GM21390 (cell line): ENCODE results near the gene NDUFB5.

Source experiments
- ATAC-seq: cut with Tn5 transposase; IDR thresholded peaks from one replicate; pipeline ENCODE4 v1.9.1; 2021; ENCODE audit not compliant: unreplicated experiment

Gene NDUFB5

DNA sequence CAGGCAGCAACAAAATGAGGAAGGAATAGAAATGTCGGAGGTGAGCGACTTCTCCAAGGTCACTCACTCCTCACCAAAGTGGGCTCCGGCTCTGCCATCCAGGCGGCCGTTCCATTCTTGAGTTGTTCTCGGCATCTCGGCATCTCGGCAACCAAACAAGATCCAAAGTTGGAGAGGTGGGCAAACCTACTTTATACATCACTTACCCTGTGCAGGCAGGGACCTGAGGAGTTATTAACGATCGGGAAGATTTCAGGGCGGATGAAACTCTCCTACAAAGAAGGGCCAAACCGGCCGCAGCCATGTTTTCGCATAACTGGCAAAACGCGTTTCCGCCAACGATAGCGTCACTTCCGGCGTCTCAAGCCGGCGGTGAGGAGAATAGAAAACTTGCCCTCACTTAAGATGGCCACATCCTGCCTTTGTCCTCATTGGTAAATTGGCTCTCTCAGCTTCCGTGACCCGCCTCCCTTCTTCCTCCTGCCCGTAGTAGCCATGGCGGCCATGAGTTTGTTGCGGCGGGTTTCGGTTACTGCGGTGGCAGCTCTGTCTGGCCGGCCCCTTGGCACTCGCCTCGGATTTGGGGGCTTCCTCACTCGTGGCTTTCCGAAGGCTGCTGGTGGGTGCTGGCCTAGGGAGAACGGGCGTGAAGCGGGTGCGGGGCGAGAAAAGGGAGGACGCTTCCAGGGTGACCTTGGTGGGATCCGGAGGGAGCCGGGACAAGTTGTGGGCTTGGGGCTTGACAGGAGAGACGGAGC is at the start of gene NDUFB5, which contains the start of gene MRPL47:
TSS of gene NDUFB5 (plus strand) at position 474 of the 758 bp plus-strand sequence. CDS start at position 496, 22 bp downstream.
TSS of gene MRPL47 (minus strand) at position 318 of the 758 bp plus-strand sequence. CDS start at position 304, 14 bp downstream.
- ATAC-seq, result peak; percentile 97

DNA sequence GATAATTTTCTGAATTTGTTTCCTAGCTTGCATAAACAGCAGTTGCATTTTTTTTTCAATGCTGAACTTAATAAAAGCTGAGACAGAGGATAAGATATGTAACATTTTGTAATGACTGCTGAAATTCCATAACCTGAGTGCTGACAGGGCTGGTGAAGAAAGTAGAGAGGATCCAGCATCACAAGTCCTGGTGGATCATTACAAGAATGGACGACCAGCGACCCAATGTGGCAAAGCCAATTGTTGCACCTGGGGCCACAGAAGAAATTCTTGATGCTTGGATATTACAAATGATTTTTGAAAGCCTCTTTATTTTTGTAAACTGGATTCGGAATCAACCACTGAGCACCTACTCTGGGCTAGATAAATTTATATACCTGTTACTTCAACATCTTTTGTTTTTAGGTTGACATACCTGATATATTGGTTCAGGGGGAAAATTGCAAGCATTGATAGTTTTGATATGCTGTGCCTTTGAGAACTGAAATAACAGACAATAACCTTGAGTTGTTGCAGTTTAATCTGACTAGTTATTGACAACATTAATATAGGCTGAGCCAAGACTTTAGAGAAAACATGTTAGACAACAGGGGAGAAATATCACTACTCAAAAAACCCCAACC is 45.7 kb upstream of the NDUFB5 start:
- no peak for ATAC-seq

DNA sequence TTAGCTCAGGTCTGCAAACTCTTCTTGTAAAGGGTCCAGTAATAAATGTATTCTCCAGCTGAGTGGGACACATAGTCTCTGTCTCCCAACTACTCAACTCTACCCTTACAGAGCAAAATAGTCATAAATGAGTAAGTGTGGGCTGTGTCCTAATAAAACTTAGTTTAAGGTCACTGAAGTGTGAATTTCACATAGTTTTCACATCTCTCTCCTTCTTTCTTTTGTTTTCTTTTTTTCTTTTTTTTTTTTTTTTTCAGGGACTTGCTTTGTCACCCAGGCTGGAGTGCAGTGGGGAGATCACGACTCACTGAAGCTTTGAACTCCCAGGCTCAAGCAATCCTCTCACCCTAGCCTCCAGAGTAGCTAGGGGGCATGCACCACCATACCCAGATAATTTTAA is 43.8 kb upstream of the NDUFB5 start:
- ATAC-seq, result no peak

GRCh38 chr3:179562591-179563270 is 41.9 kb upstream of the NDUFB5 start, which contains the start of gene ACTL6A:
ACTL6A (plus strand) TSS chr3:179562926; CDS start chr3:179563093, 167 bp downstream.
- peak; percentile 96 for ATAC-seq

DNA sequence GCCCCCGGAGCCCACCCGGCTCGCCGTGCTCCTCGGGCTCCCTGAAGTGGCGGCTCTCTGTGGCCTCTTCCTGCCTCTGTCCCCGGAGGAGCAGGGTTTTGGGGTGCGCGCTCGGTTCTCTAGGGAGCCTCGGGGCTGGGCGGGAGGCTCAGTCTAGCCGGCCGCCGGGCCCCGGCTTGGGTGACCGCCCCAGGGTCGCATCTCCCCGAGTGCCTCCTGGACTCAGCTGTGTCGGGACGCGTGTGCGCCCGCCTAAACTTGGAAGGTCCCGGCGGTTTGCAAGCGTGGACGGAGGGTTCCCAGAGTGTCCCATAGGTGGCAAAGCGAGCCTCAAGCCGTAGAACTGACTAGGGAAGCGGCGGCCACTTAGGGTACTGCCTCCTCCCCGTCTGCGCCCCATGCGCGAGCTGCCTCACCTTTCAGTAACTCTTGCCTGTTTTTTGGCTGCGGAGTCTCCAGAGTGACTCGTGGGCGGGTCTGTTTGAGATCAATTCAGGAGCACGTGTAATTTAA is 41.3 kb upstream of the NDUFB5 start:
- ATAC-seq, result peak; percentile 40

- no peak for ATAC-seq
Observed at GRCh38 chr3:179565496-179565895, 39.1 kb upstream of the NDUFB5 start.

DNA sequence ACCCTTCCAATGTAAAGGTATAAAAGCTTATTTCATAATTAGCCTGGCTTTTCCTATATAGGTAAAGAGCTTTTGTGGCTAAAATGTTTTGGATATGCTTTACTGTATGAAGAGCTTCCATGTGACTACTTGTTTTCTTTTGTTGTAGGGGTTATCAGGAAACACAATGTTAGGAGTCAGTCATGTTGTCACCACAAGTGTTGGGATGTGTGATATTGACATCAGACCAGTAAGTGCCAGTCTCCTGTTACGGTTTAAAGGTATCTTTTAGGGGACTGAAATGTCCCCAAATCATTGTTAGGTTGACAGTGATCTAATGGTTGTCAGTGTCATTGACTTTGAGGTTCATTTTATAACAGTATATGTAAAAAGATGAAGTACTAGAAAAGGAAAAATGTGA is 23.6 kb upstream of the NDUFB5 start:
- ATAC-seq, result no peak

- peak; percentile 53 for ATAC-seq
Observed at GRCh38 chr3:179589143-179589542, 15.5 kb upstream of the NDUFB5 start.

- no peak for ATAC-seq
Observed at GRCh38 chr3:179590669-179591068, 13.9 kb upstream of the NDUFB5 start.

- ATAC-seq, result no peak
Observed at GRCh38 chr3:179591313-179591712, 13.3 kb upstream of the NDUFB5 start.

- no peak for ATAC-seq
Observed at GRCh38 chr3:179599531-179599930, 5.1 kb upstream of the NDUFB5 start.

DNA sequence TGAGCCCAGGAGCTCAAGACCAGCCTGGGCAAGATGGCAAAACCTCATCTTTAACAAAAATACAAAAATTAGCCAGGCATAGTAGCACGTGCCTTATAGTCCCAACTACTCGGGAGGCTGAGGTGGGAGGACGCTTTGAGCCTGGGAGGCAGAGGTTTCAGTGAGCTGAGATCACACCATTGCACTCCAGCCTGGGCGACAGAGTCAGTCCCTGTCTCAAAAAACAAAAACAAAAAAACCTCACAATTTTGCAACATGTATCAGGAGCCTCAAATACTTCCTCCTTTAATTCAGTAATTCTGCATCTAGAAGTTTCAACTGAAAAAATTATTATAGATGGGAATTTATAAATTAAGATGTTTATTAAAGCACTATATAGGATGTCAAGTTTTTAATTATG is 1.3 kb upstream of the NDUFB5 start:
- no peak for ATAC-seq

GRCh38 chr3:179603831-179604230 is 763 bp upstream of the NDUFB5 start:
- ATAC-seq, result no peak

- no peak for ATAC-seq
Observed at GRCh38 chr3:179606534-179607085, 2.0 kb downstream of the NDUFB5 start.

DNA sequence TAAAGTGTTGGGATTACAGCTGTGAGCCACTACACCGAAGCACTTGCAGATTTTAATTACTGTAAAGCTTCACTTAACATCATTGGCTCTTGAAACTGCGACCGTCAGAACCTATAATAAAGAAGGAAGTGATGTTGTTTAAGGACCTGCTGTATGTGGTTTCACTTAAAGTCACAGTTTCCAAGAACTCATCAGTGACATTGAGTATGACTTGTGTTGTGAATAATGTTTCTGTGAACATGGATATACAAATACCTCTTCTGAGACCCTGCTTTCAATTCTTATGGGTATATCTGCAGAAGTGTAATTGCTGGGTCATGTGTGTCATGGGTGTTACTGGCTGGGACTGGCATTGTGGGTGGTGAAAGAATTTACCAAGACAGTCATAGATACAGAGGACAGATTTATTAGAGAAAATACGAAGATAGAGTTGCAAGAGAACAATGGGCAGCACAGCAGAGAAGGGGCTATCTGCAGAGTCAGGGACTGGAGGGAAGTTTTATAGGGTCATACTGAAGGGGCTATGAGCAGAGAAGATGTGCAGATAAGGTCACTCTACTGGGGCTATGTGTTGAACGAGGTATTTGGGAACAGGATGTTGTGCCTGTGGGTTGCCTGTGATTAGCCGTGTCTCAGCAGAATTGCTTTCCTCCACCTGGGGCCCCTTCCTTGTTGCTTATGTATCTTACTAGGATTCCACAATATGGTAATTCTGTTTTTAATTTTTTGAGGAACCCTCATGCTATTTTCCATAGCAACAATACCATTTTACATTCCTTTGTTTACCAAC is 4.5 kb downstream of the NDUFB5 start:
- peak; percentile 54 for ATAC-seq

DNA sequence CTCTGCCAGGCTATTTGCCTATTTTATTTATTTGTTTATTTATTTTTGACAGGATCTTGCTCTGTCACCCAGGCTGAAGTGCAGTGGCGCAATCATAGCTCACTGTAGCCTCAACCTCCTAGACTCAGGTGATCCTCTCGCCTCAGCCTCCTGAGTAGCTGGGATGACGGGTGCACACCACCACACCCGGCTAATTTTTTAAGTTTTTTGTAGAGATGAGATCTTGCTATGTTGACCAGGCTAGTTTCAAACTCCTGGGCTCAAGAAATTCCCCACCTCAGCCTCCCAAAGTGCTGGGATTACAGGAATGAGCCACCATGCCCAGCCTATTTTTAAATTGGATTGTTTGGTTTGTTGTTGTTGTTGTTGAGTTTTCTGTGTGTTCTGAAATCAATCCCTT is 5.5 kb downstream of the NDUFB5 start:
- ATAC-seq, result no peak

DNA sequence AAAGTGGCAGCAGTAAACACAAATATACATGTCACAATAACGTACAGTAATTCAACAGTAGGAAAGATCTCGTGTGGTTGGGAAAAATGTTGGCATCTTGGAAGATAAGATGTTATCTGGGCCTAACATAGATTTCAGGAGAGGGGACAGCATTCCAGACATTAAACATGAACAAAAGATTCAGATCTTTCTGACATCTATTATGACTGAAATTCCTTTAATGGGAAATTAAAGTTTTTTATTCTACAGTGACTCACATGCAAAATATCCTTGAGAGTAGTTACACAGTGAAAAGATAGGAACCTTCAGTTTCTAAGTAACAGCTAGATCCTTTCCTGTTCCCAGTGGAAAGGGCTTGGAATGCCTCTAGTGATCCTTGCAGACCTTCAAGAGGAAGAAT is 9.2 kb downstream of the NDUFB5 start:
- no peak for ATAC-seq

- ATAC-seq, result no peak
Observed at GRCh38 chr3:179615458-179616173, 11.0 kb downstream of the NDUFB5 start.

DNA sequence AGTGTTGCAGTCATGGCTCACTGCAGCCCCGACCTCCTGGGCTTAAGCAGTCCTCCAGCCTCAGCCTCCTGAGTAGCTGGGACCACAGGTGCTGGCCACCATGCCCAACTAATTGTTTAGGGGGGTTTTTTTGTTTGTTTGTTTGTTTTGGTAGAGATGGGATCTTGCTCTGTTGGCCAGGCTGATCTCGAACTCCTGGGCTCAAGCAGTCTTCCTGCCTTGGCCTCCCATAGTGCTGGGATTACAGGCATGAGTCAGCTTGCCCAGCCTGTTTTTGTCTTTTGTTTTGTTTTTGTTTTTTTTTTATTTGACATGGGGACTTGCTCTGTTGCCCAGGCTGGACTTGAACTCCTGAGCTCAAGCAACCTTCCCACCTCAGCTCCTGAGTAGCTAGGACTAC is 17.4 kb downstream of the NDUFB5 start:
- ATAC-seq, result no peak

DNA sequence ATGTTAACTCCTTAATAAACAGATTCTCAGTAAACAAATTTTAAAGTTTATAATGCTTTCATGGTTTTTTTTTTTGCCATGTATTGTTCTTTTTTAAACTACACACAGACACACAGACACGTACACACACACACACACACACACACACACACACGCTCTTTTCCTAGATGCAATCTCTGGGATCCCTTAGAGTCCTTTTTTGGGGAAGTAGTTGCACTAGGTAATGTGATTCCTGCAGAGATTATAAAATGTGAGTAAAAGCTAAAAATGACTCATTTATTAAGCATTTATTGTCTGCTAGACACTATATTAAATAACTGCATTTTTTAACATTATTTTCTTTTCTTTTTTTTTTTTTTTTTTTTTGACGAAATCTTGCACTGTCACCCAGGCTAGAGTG is 19.9 kb downstream of the NDUFB5 start:
- ATAC-seq, result no peak
